CD8-positive, alpha-beta memory T cell (primary cell): ENCODE data around the gene SNX27. TPM values are rescaled to one million over a fixed set of nuclear protein-coding genes. Genes with fewer than 3 reads are reported as not detected.
"Not testable (repeated sequence)": the region's sequence is repeated elsewhere in the genome, so short reads cannot be mapped to it uniquely, and the experiment has no call there.

Experiments used
- CTCF ChIA-PET: fragments of 350-600 bp; sonication (Branson Sonifier 250); formaldehyde crosslinking; loops from one replicate; lab custom pipeline; 2021; ENCODE audit warnings: antibody characterized with exemption; lab: Charles Lee
- POLR2A ChIA-PET: fragments of 350-600 bp; sonication (Branson Sonifier 250); formaldehyde crosslinking; loops from one replicate; lab custom pipeline; 2021; ENCODE audit warnings: antibody characterized with exemption; lab: Charles Lee
- DNase-seq, 5 donors: peaks; one replicate each; pipeline versions ENCODE4 v3.0.0 to v3.0.0-alpha.2; 2020 to 2022; ENCODE audit warnings: mixed read lengths in 1 of 5
- H3K27ac ChIP-seq: one replicate; pipeline ENCODE4 v1.7.0; 2013; ENCODE audit warnings: low read depth, mild to moderate bottlenecking, low read length, moderate library complexity
- H3K27me3 ChIP-seq: 2 replicates; pipeline ENCODE4 v1.7.0; 2013; ENCODE audit warnings: low read length, mild to moderate bottlenecking; ENCODE audit not compliant: insufficient read depth, poor library complexity, severe bottlenecking
- H3K36me3 ChIP-seq: 2 replicates; pipeline ENCODE4 v1.7.0; 2013; ENCODE audit warnings: mild to moderate bottlenecking, low read length, moderate library complexity; ENCODE audit not compliant: insufficient read depth
- H3K4me1 ChIP-seq: 2 replicates; pipeline ENCODE4 v1.7.0; 2013; ENCODE audit warnings: mild to moderate bottlenecking, low read length, moderate library complexity; ENCODE audit not compliant: insufficient read depth
- H3K4me3 ChIP-seq: 2 replicates; pipeline ENCODE4 v1.7.0; 2013; ENCODE audit warnings: mild to moderate bottlenecking, low read length
- H3K9me3 ChIP-seq: 2 replicates; pipeline ENCODE4 v1.7.0; 2013; ENCODE audit warnings: mild to moderate bottlenecking, low read length
- H3K27ac Mint-ChIP-seq, 8 donors: one replicate each; pipeline ENCODE4 v1.8.0; 2020 to 2021; ENCODE audit warnings: mixed read lengths in 8 of 8, mild to moderate bottlenecking in 6 of 8, inconsistent platforms in 3 of 8, moderate library complexity in 3 of 8
- H3K27me3 Mint-ChIP-seq, 2 donors: one replicate each; pipeline ENCODE4 v1.8.0; 2020 to 2021; ENCODE audit warnings: mixed read lengths in 2 of 2, mild to moderate bottlenecking in 1 of 2, moderate library complexity in 1 of 2
- H3K36me3 Mint-ChIP-seq, 3 donors: one replicate each; pipeline ENCODE4 v1.8.0; 2020 to 2021; ENCODE audit warnings: mixed read lengths in 3 of 3, inconsistent platforms in 1 of 3, mild to moderate bottlenecking in 1 of 3
- H3K4me1 Mint-ChIP-seq, 3 donors: one replicate each; pipeline ENCODE4 v1.8.0; 2020 to 2021; ENCODE audit warnings: mixed read lengths in 3 of 3, inconsistent platforms in 1 of 3, mild to moderate bottlenecking in 1 of 3
- H3K4me3 Mint-ChIP-seq, 7 donors: one replicate each; pipeline ENCODE4 v1.8.0; 2020 to 2021; ENCODE audit warnings: mixed read lengths in 7 of 7, mild to moderate bottlenecking in 6 of 7, moderate library complexity in 4 of 7, inconsistent platforms in 2 of 7
- H3K9me3 Mint-ChIP-seq, 5 donors: one replicate each; pipeline ENCODE4 v1.8.0; 2020 to 2022; ENCODE audit warnings: mixed read lengths in 5 of 5, mild to moderate bottlenecking in 3 of 5, moderate library complexity in 2 of 5, inconsistent platforms in 1 of 5
- polyA plus RNA-seq: library from polyadenylated mRNA; unstranded; fragments of 300-500 nt; fragmentation: Illumina TruSeq; gene quantifications from one replicate; pipeline ENCODE4 v1.2.3, GENCODE V29; 2021
- total RNA-seq, 2 experiments: library from RNA; stranded (reverse); gene quantifications; one replicate each; pipeline ENCODE4 v1.2.3, GENCODE V29; 2021

The SNX27 gene
- total and polyA plus RNA-seq, 3 experiments from 2014 or later, result 13.7 to 32.1 (median 30.1) TPM

DNA sequence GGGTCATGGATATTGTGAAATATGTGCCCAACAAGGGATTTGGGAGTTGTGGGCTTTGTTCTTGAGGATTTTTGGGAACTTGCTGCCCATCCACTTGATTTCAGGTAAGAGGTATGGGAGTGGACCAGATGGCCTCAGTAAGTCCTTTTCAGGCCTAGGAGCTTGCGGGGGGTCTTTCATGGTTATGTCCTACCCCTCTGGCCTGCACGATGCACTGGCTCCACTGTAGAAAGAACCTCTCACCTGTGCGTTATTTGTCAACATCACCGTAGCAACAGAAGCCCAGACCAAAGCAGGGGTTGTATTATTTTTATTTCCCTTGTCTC, 118.1 kb downstream of the SNX27 start:
- Mint-ChIP-seq H3K27me3 (peaks cover 41 to 82% of the 10 kb centered on the region in 2 donors), H3K27ac (no peak overlapping the region), H3K4me1 (no peaks in the 10 kb centered on the region), H3K36me3 (no peaks in the 10 kb centered on the region), H3K9me3 (peaks cover 0 to 3% (median 0%) of the 10 kb centered on the region in 5 donors), H3K4me3 (no peak overlapping the region)
- ChIA-PET POLR2A (no interaction called here), CTCF (no interaction called here)
- H3K4me1 ChIP-seq, result no peaks in the 10 kb centered on the region
- no peak for DNase-seq
- H3K36me3 ChIP-seq, result no peaks in the 10 kb centered on the region
- H3K9me3 ChIP-seq, result no peaks in the 10 kb centered on the region
- H3K4me3 ChIP-seq, result no peak overlapping the region
- H3K27me3 ChIP-seq, result peaks cover 6% of the 10 kb centered on the region
- no peak overlapping the region for H3K27ac ChIP-seq

DNA sequence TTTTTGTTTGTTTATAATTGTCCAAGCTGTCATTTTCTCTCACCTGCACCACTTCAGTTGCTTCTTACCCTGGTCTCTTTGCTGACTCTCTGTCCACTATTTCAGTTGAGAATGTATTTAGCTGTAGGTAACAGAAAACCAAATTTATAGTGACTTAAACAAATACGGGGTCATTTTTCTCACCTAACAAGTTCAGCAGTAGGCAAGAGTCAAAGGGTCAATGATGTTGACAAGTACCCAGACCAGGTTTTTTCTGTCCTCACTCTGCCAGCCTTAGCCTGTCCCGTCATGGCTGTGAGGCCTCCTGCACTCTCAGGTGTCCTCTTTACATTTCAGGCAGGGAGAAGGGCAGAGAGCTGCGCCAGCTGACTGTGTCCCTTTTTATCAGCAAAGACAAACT, 121.3 kb downstream of the SNX27 start:
- Mint-ChIP-seq H3K36me3 (peaks cover 0 to 9% (median 0%) of the 10 kb centered on the region in 3 donors), H3K9me3 (peaks cover 0 to 17% (median 10%) of the 10 kb centered on the region in 5 donors), H3K27me3 (peaks cover 29 to 57% of the 10 kb centered on the region in 2 donors), H3K4me3 (no peak overlapping the region), H3K27ac (no peak overlapping the region), H3K4me1 (no peaks in the 10 kb centered on the region)
- no peaks in the 10 kb centered on the region for H3K36me3 ChIP-seq
- H3K4me3 ChIP-seq, result no peak overlapping the region
- no peak overlapping the region for H3K27ac ChIP-seq
- ChIA-PET POLR2A (no interaction called here), CTCF (interaction anchor here (2.0 kb wide), 1 partner anchor 289 kb away, joined by 7 read pairs; no protein-coding TSS in a partner anchor)
- H3K9me3 ChIP-seq, result no peaks in the 10 kb centered on the region
- DNase-seq, result no peak
- no peaks in the 10 kb centered on the region for H3K27me3 ChIP-seq
- H3K4me1 ChIP-seq, result no peaks in the 10 kb centered on the region

DNA sequence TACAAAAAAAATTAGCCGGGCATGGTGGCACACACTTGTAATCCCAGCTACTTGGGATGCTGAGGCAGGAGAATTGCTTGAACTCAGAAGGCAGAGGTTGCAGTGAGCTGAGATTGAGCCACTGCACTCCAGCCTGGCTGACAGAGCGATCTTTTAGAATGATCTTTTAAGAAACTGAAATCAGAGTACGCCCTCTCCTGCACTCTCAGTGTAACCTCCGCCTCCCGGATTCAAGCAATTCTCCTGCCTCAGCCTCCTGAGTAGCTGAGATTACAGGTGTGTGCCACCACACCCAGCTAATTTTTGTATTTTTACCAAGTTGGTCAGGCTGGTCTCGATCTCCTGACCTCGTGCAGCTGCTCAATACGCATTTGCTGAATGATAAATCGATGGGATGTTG, 122.1 kb downstream of the SNX27 start:
- H3K27ac Mint-ChIP-seq, H3K4me1 ChIP-seq, H3K27me3 ChIP-seq, H3K4me3 ChIP-seq, DNase-seq, H3K36me3 ChIP-seq, H3K27ac ChIP-seq, H3K4me1 Mint-ChIP-seq, H3K4me3 Mint-ChIP-seq, H3K9me3 ChIP-seq, POLR2A ChIA-PET: not testable (repeated sequence)
- Mint-ChIP-seq H3K27me3 (peaks cover 20 to 49% of the 10 kb centered on the region in 2 donors), H3K36me3 (peaks cover 0 to 13% (median 0%) of the 10 kb centered on the region in 3 donors), H3K9me3 (peaks cover 0 to 22% (median 11%) of the 10 kb centered on the region in 5 donors)
- CTCF ChIA-PET, result interaction anchor here (0.9 to 2.0 kb wide), 7 partner anchors 39 to 433 kb away, joined by 3 to 7 read pairs (median 3); no protein-coding TSS in a partner anchor

- no peak overlapping the region for H3K27ac ChIP-seq
- CTCF ChIA-PET, result no interaction called here
Measured at GRCh38 chr1:151737026-151737425, 125.2 kb downstream of the SNX27 start.

DNA sequence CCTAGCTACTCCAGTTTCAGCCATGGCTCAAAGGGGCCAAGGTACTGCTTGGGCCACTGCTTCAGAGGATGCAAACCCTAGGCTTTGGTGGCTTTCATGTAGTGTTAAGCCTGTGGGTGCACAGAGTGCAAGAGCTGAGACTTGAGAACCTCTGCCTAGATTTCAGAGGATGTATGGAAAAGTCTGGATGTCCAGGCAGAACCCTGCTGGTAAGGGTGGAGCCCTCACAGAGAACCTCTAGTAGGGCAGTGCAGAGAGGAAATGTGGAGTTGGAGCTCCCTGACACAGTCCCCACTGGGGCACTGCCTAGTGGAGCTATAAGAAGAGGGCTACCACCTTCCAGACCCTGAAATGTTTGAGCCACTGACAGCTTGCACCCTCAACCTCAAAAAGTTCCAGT, 125.6 kb downstream of the SNX27 start:
- no peaks in the 10 kb centered on the region for H3K27me3 ChIP-seq
- H3K36me3 Mint-ChIP-seq, result peaks cover 0 to 13% (median 0%) of the 10 kb centered on the region in 3 donors
- H3K27ac Mint-ChIP-seq, result no peak overlapping the region
- H3K9me3 Mint-ChIP-seq, result peaks cover 0 to 22% (median 11%) of the 10 kb centered on the region in 5 donors
- H3K4me1 ChIP-seq, result no peaks in the 10 kb centered on the region
- DNase-seq, result no peak
- H3K9me3 ChIP-seq, result no peaks in the 10 kb centered on the region
- ChIA-PET POLR2A (no interaction called here), CTCF (interaction anchor here (1.1 to 1.4 kb wide), 2 partner anchors 21 to 99 kb away, joined by 3 to 4 read pairs; no protein-coding TSS in a partner anchor)
- no peak overlapping the region for H3K4me3 ChIP-seq
- peaks cover 4 to 21% of the 10 kb centered on the region in 2 donors for H3K27me3 Mint-ChIP-seq
- H3K4me1 Mint-ChIP-seq, result no peaks in the 10 kb centered on the region
- H3K36me3 ChIP-seq, result no peaks in the 10 kb centered on the region
- no peak overlapping the region for H3K27ac ChIP-seq
- no peak overlapping the region for H3K4me3 Mint-ChIP-seq

More at GRCh38 chr1:151737026-151737425, 125.2 kb downstream of the SNX27 start:
- Histone ChIP-seq H3K4me3 (no peak overlapping the region), H3K9me3 (no peaks in the 10 kb centered on the region), H3K36me3 (no peaks in the 10 kb centered on the region), H3K27me3 (no peaks in the 10 kb centered on the region), H3K4me1 (no peaks in the 10 kb centered on the region)
- H3K4me3 Mint-ChIP-seq, result no peak overlapping the region
- POLR2A ChIA-PET, result no interaction called here
- H3K27ac Mint-ChIP-seq, result no peak overlapping the region
- H3K27me3 Mint-ChIP-seq, result peaks cover 9 to 24% of the 10 kb centered on the region in 2 donors
- no peak for DNase-seq
- peaks cover 0 to 13% (median 0%) of the 10 kb centered on the region in 3 donors for H3K36me3 Mint-ChIP-seq
- no peaks in the 10 kb centered on the region for H3K4me1 Mint-ChIP-seq
- H3K9me3 Mint-ChIP-seq, result peaks cover 0 to 22% (median 11%) of the 10 kb centered on the region in 5 donors

DNA sequence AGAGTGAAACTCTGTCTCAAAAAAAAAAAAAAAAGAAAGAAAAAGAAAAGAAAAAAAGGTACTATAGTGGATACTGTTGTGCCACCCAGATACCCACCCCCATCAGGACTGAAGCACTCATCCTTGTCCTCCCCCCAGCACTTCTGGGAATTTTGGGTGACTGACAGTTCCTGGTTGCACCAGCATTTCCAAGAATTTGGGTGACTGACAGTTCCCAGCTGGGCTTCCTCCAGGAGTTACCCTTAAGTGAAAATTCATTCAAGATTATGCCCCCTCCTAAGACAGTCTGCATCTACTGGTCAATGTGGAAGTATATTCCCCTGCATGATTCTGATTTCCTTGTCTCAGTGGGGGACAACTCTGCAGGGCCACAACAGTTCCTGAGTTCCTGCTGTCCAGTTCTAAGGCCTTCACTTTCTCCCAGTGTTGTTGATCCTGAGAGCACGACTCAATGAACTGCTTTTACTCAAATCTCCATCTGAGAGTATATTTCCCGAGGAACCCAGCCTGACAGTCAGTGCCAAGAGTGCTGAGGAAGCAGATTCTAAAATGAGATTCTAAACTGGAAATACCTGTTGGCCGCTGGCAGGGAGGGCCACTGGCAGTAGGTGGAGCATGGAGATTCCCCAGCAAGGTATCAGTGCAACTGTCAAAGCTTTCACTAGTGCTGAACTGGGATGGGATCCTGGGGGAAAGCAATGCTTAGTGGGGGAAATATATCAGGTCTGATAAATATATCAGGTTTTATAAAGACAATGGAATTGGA, 127.9 kb downstream of the SNX27 start:
- H3K36me3 ChIP-seq, result no peaks in the 10 kb centered on the region
- Mint-ChIP-seq H3K9me3 (peaks cover 0 to 22% (median 11%) of the 10 kb centered on the region in 5 donors), H3K27ac (peak overlapping the region in 1 of 8 donors; percentile 73), H3K27me3 (peaks cover 0 to 5% of the 10 kb centered on the region in 2 donors), H3K36me3 (peaks cover 0 to 13% (median 0%) of the 10 kb centered on the region in 3 donors), H3K4me3 (no peak overlapping the region), H3K4me1 (no peaks in the 10 kb centered on the region)
- no peaks in the 10 kb centered on the region for H3K4me1 ChIP-seq
- H3K9me3 ChIP-seq, result no peaks in the 10 kb centered on the region
- DNase-seq, result no peak
- POLR2A ChIA-PET, result no interaction called here
- H3K4me3 ChIP-seq, result no peak overlapping the region
- no peak overlapping the region for H3K27ac ChIP-seq
- CTCF ChIA-PET, result no interaction called here
- no peaks in the 10 kb centered on the region for H3K27me3 ChIP-seq

DNA sequence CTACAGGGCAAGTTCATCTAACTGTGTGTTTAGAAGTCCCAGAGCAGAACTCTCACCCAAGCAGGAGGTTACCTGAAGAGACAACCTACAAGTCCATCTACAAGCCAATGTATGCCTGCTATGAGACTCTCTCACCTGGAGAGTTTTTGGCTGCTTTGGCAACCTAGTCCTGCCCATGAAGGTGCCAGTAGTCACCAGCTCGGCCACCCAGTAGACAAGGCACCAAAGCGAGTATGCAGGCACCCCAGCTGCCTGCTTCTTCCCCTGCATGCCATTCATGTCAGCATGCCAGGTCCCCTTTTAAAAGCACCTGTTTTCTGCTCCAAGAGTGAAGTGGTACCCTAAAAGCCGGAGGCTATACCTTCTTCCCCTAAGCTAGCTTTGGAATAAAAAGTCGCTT, 129.7 kb downstream of the SNX27 start:
- ChIA-PET POLR2A (no interaction called here), CTCF (no interaction called here)
- peaks cover 0 to 20% (median 11%) of the 10 kb centered on the region in 5 donors for H3K9me3 Mint-ChIP-seq
- H3K4me1 ChIP-seq, result no peaks in the 10 kb centered on the region
- H3K36me3 ChIP-seq, result no peaks in the 10 kb centered on the region
- no peak overlapping the region for H3K27ac Mint-ChIP-seq
- H3K27me3 Mint-ChIP-seq, result peaks cover 2 to 4% of the 10 kb centered on the region in 2 donors
- H3K27me3 ChIP-seq, result no peaks in the 10 kb centered on the region
- peaks cover 0 to 13% (median 0%) of the 10 kb centered on the region in 3 donors for H3K36me3 Mint-ChIP-seq
- no peak overlapping the region for H3K27ac ChIP-seq
- no peaks in the 10 kb centered on the region for H3K4me1 Mint-ChIP-seq
- DNase-seq, result no peak
- H3K4me3 ChIP-seq, result no peak overlapping the region
- H3K9me3 ChIP-seq, result no peaks in the 10 kb centered on the region
- no peak overlapping the region for H3K4me3 Mint-ChIP-seq
